HepG2 (cell line): ENCODE measurements around the gene TOPBP1. TPM values are rescaled to one million over a fixed set of nuclear protein-coding genes. Genes with fewer than 3 reads are reported as not detected.

ENCODE experiments used
- BHLHE40 ChIP-seq: IDR thresholded peaks from 2 replicates; pipeline ENCODE4 v1.6.1; 2011; ENCODE audit warnings: low read length, improper control_type of control experiment
- DBP ChIP-seq: sonication (generic); formaldehyde crosslinking; IDR thresholded peaks from 2 replicates; pipeline ENCODE4 v1.4.0; 2020; ENCODE audit warnings: missing genetic modification reagents; ENCODE audit errors: not compliant biosample characterization
- EZH2 ChIP-seq: conservative IDR thresholded peaks from 2 replicates; pipeline ENCODE4 v1.6.1; 2012; ENCODE audit warnings: mild to moderate bottlenecking, low read depth, low read length, moderate library complexity
- FOXK1 ChIP-seq: sonication (generic); formaldehyde crosslinking; IDR thresholded peaks from 2 replicates; pipeline ENCODE4 v1.4.0; 2020; ENCODE audit warnings: low read depth, missing genetic modification reagents, borderline replicate concordance
- NCOA5 ChIP-seq: sonication (generic); formaldehyde crosslinking; IDR thresholded peaks from 2 replicates; pipeline ENCODE4 v1.4.0; 2020; ENCODE audit warnings: missing genetic modification reagents
- NFKB2 ChIP-seq: sonication (generic); formaldehyde crosslinking; IDR thresholded peaks from 2 replicates; pipeline ENCODE4 v1.4.0; 2020; ENCODE audit warnings: missing genetic modification reagents, borderline replicate concordance
- PAWR ChIP-seq: sonication (generic); formaldehyde crosslinking; IDR thresholded peaks from 2 replicates; pipeline ENCODE4 v1.4.0; 2020; ENCODE audit warnings: missing genetic modification reagents, mild to moderate bottlenecking, borderline replicate concordance
- RXRB ChIP-seq: IDR thresholded peaks from 2 replicates; pipeline ENCODE4 v1.6.1; 2016; ENCODE audit warnings: borderline replicate concordance, missing genetic modification reagents, missing compliant biosample characterization
- SALL1 ChIP-seq: sonication (generic); formaldehyde crosslinking; IDR thresholded peaks from 2 replicates; pipeline ENCODE4 v1.8.0; 2022; ENCODE audit warnings: mild to moderate bottlenecking, missing genetic modification reagents
- SNAPC5 ChIP-seq: sonication (generic); formaldehyde crosslinking; IDR thresholded peaks from 2 replicates; pipeline ENCODE4 v1.8.1; 2023; ENCODE audit warnings: mild to moderate bottlenecking, missing genetic modification reagents, borderline replicate concordance
- SP2 ChIP-seq: sonication (generic); formaldehyde crosslinking; IDR thresholded peaks from 2 replicates; pipeline ENCODE4 v1.5.1; 2020; ENCODE audit warnings: mild to moderate bottlenecking, missing genetic modification reagents
- TOPORS ChIP-seq: sonication (generic); formaldehyde crosslinking; IDR thresholded peaks from 2 replicates; pipeline ENCODE4 v1.8.0; 2023; ENCODE audit warnings: mild to moderate bottlenecking, missing genetic modification reagents
- ZNF225 ChIP-seq: sonication (generic); formaldehyde crosslinking; IDR thresholded peaks from 2 replicates; pipeline ENCODE4 v1.4.0; 2020; ENCODE audit warnings: mild to moderate bottlenecking, missing genetic modification reagents
- ZNF256 ChIP-seq: sonication (generic); formaldehyde crosslinking; conservative IDR thresholded peaks from 2 replicates; pipeline ENCODE4 v1.4.0; 2020; ENCODE audit warnings: missing genetic modification reagents
- ZNF282 ChIP-seq: fragments of 450-650 bp; IDR thresholded peaks from 2 replicates; pipeline ENCODE4 v1.6.1; 2018; ENCODE audit not compliant: partially characterized antibody
- ZNF850 ChIP-seq: sonication (generic); formaldehyde crosslinking; conservative IDR thresholded peaks from 2 replicates; pipeline ENCODE4 v1.9.0; 2021; ENCODE audit warnings: mild to moderate bottlenecking, missing genetic modification reagents
- polyA plus RNA-seq, 8 experiments: library from polyadenylated mRNA; depleted of rRNA in 3 of 8; stranded (reverse) in 7 of 8; unstranded in 1 of 8; fragments of >200 nt; fragmentation: Illumina TruSeq in 4 of 8; extraction: Trizol in 4 of 8; gene quantifications; 2 replicates each; pipeline versions ENCODE4 v1.2.1 to v1.2.3, GENCODE V29; 2011 to 2016; ENCODE audit warnings: low read depth in 4 of 8, missing spikeins in 1 of 8, mixed read lengths in 1 of 8; ENCODE audit not compliant: insufficient read depth in 1 of 8
- total RNA-seq, 5 experiments: library from RNA; depleted of rRNA; stranded (reverse); fragments of >200 nt; fragmentation: Illumina TruSeq; extraction: Trizol; gene quantifications; 2 replicates each; pipeline ENCODE4 v1.2.3, GENCODE V29; 2016; ENCODE audit warnings: low read depth in 1 of 5
- TF ChIP-seq, protein P1 (sequence below), 2 experiments: fragments of 450-650 bp in 1 of 2; sonication (generic) in 1 of 2; formaldehyde crosslinking; IDR thresholded peaks; 2 replicates each; pipeline versions ENCODE4 v1.5.0 to v1.8.0; 2020 to 2022; ENCODE audit warnings: mild to moderate bottlenecking in 1 of 2, missing genetic modification reagents in 1 of 2
- TF ChIP-seq, protein P2 (sequence below): sonication (generic); formaldehyde crosslinking; IDR thresholded peaks from 2 replicates; pipeline ENCODE4; 2020; ENCODE audit warnings: missing genetic modification reagents, mild to moderate bottlenecking, borderline replicate concordance
- TF ChIP-seq, protein P3 (sequence below): sonication (generic); formaldehyde crosslinking; IDR thresholded peaks from 2 replicates; pipeline ENCODE4 v1.4.0; 2020; ENCODE audit warnings: mild to moderate bottlenecking, missing genetic modification reagents
- TF ChIP-seq, protein P4 (sequence below): sonication (generic); formaldehyde crosslinking; IDR thresholded peaks from 2 replicates; pipeline ENCODE4 v1.8.0; 2022; ENCODE audit warnings: mild to moderate bottlenecking, missing genetic modification reagents; ENCODE audit not compliant: insufficient replicate concordance

TOPBP1 gene
- total and polyA plus RNA-seq, 2 of the 13 experiments (the other 11 are each of a cell fraction or from before 2014, with no cell fraction given), result 24.3 to 42.9 TPM

GRCh38 chr3:133676336-133677118 lies 14.8 kb upstream of the TOPBP1 start (continued):
- TF ChIP-seq ZNF256 (no peak), TOPORS (CRISPR knock-in tag) (peak; percentile 47; the same call in 1 of the 2 replicates), NCOA5 (no peak), DBP (no peak), BHLHE40 (no peak), FOXK1 (CRISPR knock-in tag) (0 out of 2 replicates have a peak, but pooled peaks have one; percentile 30), ZNF282 (no peak), SP2 (CRISPR knock-in tag) (no peak), SALL1 (CRISPR knock-in tag) (peak; percentile 46; the same call in 1 of the 2 replicates), SNAPC5 (CRISPR knock-in tag) (0 out of 2 replicates have a peak, but pooled peaks have one; percentile 42), ZNF225 (CRISPR knock-in tag) (no peak), EZH2 (no peak), NFKB2 (CRISPR knock-in tag) (no peak), PAWR (CRISPR knock-in tag) (no peak), RXRB (CRISPR knock-in tag) (0 out of 2 replicates have a peak, but pooled peaks have one; percentile 17), ZNF850 (CRISPR knock-in tag) (no peak)
- TF ChIP-seq, protein P1, sequence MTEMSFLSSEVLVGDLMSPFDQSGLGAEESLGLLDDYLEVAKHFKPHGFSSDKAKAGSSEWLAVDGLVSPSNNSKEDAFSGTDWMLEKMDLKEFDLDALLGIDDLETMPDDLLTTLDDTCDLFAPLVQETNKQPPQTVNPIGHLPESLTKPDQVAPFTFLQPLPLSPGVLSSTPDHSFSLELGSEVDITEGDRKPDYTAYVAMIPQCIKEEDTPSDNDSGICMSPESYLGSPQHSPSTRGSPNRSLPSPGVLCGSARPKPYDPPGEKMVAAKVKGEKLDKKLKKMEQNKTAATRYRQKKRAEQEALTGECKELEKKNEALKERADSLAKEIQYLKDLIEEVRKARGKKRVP (CRISPR knock-in tag; IDR thresholded peaks at IDR 0.05), result no peak
- TF ChIP-seq, protein P2, sequence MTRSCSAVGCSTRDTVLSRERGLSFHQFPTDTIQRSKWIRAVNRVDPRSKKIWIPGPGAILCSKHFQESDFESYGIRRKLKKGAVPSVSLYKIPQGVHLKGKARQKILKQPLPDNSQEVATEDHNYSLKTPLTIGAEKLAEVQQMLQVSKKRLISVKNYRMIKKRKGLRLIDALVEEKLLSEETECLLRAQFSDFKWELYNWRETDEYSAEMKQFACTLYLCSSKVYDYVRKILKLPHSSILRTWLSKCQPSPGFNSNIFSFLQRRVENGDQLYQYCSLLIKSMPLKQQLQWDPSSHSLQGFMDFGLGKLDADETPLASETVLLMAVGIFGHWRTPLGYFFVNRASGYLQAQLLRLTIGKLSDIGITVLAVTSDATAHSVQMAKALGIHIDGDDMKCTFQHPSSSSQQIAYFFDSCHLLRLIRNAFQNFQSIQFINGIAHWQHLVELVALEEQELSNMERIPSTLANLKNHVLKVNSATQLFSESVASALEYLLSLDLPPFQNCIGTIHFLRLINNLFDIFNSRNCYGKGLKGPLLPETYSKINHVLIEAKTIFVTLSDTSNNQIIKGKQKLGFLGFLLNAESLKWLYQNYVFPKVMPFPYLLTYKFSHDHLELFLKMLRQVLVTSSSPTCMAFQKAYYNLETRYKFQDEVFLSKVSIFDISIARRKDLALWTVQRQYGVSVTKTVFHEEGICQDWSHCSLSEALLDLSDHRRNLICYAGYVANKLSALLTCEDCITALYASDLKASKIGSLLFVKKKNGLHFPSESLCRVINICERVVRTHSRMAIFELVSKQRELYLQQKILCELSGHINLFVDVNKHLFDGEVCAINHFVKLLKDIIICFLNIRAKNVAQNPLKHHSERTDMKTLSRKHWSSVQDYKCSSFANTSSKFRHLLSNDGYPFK (CRISPR knock-in tag), result 0 out of 2 replicates have a peak, but pooled peaks have one; percentile 14
- TF ChIP-seq, protein P3, sequence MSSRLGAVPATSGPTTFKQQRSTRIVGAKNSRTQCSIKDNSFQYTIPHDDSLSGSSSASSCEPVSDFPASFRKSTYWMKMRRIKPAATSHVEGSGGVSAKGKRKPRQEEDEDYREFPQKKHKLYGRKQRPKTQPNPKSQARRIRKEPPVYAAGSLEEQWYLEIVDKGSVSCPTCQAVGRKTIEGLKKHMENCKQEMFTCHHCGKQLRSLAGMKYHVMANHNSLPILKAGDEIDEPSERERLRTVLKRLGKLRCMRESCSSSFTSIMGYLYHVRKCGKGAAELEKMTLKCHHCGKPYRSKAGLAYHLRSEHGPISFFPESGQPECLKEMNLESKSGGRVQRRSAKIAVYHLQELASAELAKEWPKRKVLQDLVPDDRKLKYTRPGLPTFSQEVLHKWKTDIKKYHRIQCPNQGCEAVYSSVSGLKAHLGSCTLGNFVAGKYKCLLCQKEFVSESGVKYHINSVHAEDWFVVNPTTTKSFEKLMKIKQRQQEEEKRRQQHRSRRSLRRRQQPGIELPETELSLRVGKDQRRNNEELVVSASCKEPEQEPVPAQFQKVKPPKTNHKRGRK (CRISPR knock-in tag), result no peak
- TF ChIP-seq, protein P4, sequence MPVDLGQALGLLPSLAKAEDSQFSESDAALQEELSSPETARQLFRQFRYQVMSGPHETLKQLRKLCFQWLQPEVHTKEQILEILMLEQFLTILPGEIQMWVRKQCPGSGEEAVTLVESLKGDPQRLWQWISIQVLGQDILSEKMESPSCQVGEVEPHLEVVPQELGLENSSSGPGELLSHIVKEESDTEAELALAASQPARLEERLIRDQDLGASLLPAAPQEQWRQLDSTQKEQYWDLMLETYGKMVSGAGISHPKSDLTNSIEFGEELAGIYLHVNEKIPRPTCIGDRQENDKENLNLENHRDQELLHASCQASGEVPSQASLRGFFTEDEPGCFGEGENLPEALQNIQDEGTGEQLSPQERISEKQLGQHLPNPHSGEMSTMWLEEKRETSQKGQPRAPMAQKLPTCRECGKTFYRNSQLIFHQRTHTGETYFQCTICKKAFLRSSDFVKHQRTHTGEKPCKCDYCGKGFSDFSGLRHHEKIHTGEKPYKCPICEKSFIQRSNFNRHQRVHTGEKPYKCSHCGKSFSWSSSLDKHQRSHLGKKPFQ (CRISPR knock-in tag), result no peak
